DMS153 (cell line): ENCODE results near the gene MICAL1.

Source experiments
- DNase-seq: peaks from one replicate; lab custom pipeline; 2025; lab: John Stamatoyannopoulos, UW

The MICAL1 gene

GRCh38 chr6:109454496-109455436, 806 bp downstream of the MICAL1 start:
- no peak for DNase-seq

GRCh38 chr6:109453594-109454495, 1.7 kb downstream of the MICAL1 start:
- DNase-seq = peak; percentile 43

GRCh38 chr6:109453156-109453555, 2.4 kb downstream of the MICAL1 start:
- DNase-seq = no peak

- no peak for DNase-seq
Observed at GRCh38 chr6:109452181-109452580, 3.4 kb downstream of the MICAL1 start.

- no peak for DNase-seq
Observed at GRCh38 chr6:109451376-109451775, 4.2 kb downstream of the MICAL1 start.

- no peak for DNase-seq
Observed at GRCh38 chr6:109450801-109451200, 4.8 kb downstream of the MICAL1 start.

GRCh38 chr6:109449795-109450673, 5.5 kb downstream of the MICAL1 start:
- no peak for DNase-seq

- no peak for DNase-seq
Observed at GRCh38 chr6:109449064-109449794, 6.3 kb downstream of the MICAL1 start.

GRCh38 chr6:109448615-109449014, 7.0 kb downstream of the MICAL1 start:
- no peak for DNase-seq

GRCh38 chr6:109447878-109448555, 7.6 kb downstream of the MICAL1 start:
- DNase-seq = no peak

- DNase-seq = no peak
Observed at GRCh38 chr6:109447087-109447486, 8.5 kb downstream of the MICAL1 start.

- no peak for DNase-seq
Observed at GRCh38 chr6:109446541-109446940, 9.0 kb downstream of the MICAL1 start.

GRCh38 chr6:109446072-109446471, 9.5 kb downstream of the MICAL1 start:
- no peak for DNase-seq

GRCh38 chr6:109445382-109445781, 10.2 kb downstream of the MICAL1 start:
- no peak for DNase-seq

- no peak for DNase-seq
Observed at GRCh38 chr6:109443425-109443950, 12.1 kb downstream of the MICAL1 start.

- DNase-seq = no peak
Observed at GRCh38 chr6:109442393-109442924, 13.1 kb downstream of the MICAL1 start.

- DNase-seq = no peak
Observed at GRCh38 chr6:109441069-109441816, 14.3 kb downstream of the MICAL1 start.

GRCh38 chr6:109440331-109441068, 15.1 kb downstream of the MICAL1 start, which contains the start of the genes PPIL6 and SMPD2:
PPIL6 (minus strand) TSS chr6:109440628; CDS start chr6:109440590, 38 bp downstream.
SMPD2 (plus strand) TSS chr6:109440724; CDS start chr6:109441122, 398 bp downstream.
- peak; percentile 63 for DNase-seq
